Right lung (tissue), 5 donors: Measurements from ENCODE around the gene DNAJC3. TPM values are rescaled to one million over a fixed set of nuclear protein-coding genes. Genes with fewer than 3 reads are reported as not detected.
"Not testable (repeated sequence)": the region's sequence is repeated elsewhere in the genome, so short reads cannot be mapped to it uniquely, and the experiment has no call there.

Experiments used
- DNase-seq, 2 donors: peaks; one replicate each; pipeline ENCODE4 v3.0.0-alpha.2; 2013
- polyA plus RNA-seq, 5 donors: library from polyadenylated mRNA; unstranded; fragments of 120-200 nt; gene quantifications; one replicate each; pipeline versions ENCODE4 v1.2.1 to v1.2.3, GENCODE V29; 2013; ENCODE audit warnings: inconsistent platforms in 1 of 5, low replicate concordance in 1 of 5; ENCODE audit not compliant: insufficient read length in 5 of 5, insufficient read depth in 1 of 5

DNAJC3 gene
- polyA plus RNA-seq, 5 donors: 28.9 to 34.4 (median 31.6) TPM

DNA sequence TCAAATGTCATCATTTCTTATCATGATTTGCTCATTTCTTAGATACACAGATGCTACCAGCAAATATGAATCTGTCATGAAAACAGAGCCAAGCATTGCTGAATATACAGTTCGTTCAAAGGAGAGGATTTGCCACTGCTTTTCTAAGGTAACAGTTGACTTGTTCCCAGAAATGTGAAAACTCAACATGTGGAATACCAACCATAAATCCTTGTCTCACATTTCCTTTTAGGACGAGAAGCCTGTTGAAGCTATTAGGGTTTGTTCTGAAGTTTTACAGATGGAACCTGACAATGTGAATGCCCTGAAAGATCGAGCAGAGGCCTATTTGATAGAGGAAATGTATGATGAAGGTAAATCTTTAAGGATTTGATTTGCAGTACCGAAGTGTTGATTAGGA, 86.7 kb downstream of the DNAJC3 start:
- no peak for DNase-seq

- peak; percentile 43 to 58 for DNase-seq
These were observed 95.0 kb downstream of the DNAJC3 start for GRCh38 chr13:95771905-95772304.

- DNase-seq: no peak
These were observed 102.6 kb downstream of the DNAJC3 start for GRCh38 chr13:95779522-95779921.

DNA sequence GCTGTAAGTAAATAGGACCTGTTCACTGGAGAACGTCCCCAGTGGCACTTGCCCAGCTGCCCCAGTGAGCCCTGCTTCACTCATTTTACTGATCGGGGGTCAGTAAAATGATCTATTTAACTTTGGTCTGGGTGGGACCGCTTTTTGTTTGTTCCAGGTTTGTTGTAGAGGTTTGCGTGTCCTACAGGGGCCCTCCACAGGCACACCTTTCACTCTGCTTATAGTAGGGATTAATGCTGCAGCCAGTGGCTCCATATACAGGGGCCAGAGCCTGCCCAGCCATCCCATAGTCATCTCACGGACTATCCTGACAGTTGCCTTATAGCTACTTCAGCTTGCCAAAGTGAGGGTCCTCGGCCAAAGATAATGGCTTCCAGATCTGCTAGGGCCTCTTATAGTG, 104.1 kb downstream of the DNAJC3 start:
- no peak for DNase-seq

- not testable (repeated sequence) for DNase-seq
These were observed 105.0 kb downstream of the DNAJC3 start for GRCh38 chr13:95781940-95782339.

DNA sequence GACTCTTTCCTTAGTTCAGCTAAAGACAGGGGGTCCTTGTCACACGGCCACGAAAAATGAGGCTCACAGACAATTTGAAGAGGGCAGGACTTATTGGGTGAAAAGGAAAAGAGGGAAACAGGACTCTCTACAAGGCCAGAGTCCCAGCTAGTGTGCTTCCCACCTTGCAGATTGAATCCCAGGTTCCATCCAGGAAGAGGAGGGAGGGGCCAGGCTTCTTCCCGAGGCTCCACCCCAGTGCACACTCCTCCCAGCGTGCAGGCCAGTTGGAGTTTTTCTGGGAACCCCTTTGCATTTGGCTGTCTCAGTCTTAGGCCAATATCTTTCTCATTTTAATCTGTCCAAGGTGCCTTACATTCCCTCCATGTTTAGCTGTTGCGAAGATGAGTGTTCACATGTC, 106.8 kb downstream of the DNAJC3 start:
- no peak for DNase-seq

DNA sequence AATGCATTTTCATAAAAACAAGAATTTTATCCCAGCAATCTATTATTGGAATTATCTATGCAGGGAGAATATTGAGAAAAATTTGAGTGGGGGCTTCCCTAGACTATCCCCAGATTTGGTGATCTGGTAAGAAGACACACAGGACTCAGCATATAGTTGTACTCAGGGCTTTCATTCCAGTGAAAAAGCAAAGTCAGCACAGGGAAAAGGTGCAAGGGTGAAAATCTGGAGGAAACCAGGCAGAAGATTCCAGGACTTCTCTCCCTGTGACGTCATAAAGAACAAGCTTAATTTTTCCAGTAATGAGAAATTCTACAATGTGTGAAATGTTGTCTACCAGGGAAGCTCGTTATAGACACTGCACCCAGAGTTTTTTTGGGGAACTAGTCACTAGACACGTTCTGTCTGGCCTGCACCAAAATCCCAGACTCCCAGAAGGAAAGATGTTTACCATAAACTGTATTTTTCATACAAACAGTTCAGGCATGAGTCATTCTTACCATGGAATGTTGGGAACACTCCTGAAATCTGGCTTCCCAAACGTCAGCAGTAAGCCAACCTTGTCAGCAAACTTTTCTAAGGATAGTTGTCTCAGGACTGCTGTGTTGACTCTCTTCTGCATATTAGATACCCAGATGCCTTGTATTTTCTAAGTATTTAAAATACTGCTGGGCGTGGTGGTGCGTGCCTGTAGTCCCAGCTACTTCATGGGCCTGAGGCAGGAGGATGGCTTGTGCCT, 107.4 kb downstream of the DNAJC3 start:
- DNase-seq: no peak

DNA sequence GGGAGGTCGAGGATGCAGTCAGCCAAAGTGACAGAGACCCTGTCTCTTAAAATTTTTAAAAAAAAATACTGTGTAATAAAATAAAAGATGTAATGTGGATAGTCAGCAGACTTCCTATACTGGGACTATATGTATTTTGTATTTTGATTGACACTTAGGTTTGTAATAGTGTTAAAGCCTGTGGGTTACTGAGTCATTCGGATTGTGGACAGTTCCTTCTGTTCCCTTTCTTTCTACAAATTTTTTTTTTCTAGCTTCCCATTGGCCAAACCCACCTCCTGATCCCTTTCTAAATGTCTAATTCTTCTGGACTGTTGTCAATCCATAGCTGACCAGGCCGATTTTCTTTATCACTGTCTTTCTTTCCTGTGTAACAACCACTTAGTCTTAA, 108.0 kb downstream of the DNAJC3 start:
- DNase-seq: no peak

- no peak for DNase-seq
These were observed 110.6 kb downstream of the DNAJC3 start for GRCh38 chr13:95787356-95788099.

DNA sequence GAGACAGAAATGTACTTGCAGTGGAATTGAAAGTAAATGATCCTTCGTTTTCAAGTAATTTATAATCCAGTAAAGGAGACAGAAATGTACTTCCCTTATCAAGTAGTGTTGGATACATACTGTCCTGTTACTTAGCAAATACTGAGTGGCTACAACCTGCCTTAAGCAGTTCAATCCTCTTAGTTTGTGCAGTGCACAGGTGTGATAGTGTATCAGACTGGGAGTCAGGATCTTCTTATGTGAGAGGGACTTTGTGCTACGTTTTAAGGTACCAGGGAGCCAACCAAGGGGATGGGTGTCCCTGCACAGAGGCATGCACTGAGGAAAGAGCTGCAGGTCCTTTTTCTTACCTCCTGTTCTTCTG, 111.1 kb downstream of the DNAJC3 start:
- DNase-seq: no peak

GRCh38 chr13:95789315-95789714, 112.4 kb downstream of the DNAJC3 start:
- not testable (repeated sequence) for DNase-seq

DNA sequence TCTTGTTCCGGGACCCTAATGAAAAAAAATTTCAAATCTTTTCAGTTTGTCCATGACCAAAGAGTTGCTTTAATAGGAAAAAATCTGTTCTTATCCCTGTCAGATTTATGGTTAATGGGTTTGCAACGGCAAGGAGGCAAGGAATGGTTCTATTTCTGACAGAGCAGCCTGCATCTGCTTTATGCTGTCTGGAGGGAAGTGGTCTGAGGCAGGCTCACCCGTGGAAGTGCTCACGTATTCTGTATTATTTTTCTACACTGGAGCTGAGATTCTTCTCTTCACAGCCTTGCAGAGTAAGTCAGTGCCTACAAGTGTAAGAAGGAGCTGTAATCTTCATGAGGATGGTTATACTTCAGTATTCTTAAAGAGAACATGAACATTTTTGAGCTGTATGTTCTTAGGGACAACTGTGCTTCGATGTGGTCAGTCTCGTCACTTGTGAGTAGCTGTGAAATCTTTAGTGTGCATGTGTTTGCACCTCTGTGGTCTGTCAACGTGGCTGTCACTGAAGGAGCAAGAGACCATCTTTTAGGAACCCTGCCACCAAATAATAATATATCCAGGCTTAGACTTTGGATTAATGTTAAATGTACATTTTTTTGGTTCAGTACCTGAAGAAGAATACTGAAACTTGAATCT, 114.3 kb downstream of the DNAJC3 start:
- DNase-seq: no peak

DNA sequence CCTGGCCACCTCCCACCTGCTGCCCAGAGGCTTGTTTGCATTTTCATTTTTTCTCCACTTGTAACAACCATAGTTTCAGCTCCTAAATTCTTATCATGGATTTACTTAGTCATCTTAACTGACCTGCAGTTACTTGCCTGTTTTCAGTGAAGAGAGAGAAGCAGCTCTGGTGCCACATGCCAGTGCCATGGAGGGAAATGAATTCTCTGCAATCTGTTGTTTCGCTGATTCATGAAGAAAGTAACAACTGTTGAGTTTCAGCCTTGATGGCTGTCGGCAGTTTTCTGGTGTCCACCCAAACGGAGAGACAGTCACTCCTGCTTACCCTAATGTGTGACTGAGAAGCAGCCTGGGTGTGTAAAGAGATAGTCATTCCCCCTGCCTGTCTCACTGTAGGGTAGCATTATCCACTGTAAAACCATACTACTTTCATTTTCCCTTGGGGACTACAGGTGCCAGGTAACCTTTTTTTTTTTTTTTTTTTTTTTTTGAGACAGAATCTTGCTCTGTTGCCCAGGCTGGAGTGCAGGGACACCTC, 116.1 kb downstream of the DNAJC3 start:
- DNase-seq: no peak

GRCh38 chr13:95793781-95794180, 116.8 kb downstream of the DNAJC3 start:
- no peak for DNase-seq

- no peak for DNase-seq
These were observed 120.1 kb downstream of the DNAJC3 start for GRCh38 chr13:95797016-95797415.

- DNase-seq: peak in 1 of 2 donors; percentile 11
These were observed 123.5 kb downstream of the DNAJC3 start for GRCh38 chr13:95800436-95800835.

- DNase-seq: no peak
These were observed 124.9 kb downstream of the DNAJC3 start for GRCh38 chr13:95801825-95802224.

- no peak for DNase-seq
These were observed 129.0 kb downstream of the DNAJC3 start for GRCh38 chr13:95805921-95806320.

- DNase-seq: no peak
These were observed 132.5 kb downstream of the DNAJC3 start for GRCh38 chr13:95809429-95809828.

DNA sequence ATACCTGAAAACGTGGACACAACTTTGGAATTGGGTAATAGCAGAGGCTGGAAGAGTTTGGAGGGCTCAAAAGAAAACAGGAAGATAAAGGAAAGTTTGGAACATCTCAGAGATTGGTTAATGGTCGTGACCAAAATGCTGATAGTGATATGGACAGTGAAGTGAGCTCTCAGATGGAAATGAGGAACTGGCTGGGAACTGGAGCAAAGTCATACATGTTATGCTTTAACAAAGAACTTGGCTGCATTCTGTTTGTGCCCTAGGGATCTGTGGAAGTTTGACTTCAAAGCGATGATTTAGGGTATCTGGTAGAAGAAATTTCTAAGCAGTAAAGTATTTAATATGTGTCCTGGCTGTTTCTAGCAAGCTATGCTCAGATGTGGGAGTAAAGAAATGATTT, 136.2 kb downstream of the DNAJC3 start:
- no peak for DNase-seq

- no peak for DNase-seq
These were observed 137.6 kb downstream of the DNAJC3 start for GRCh38 chr13:95814495-95814894.

- no peak for DNase-seq
These were observed 145.4 kb downstream of the DNAJC3 start for GRCh38 chr13:95822303-95822702.

GRCh38 chr13:95833126-95833525, 156.2 kb downstream of the DNAJC3 start:
- DNase-seq: no peak
